Measurements from ENCODE around the gene ITGA2B. TPM values are rescaled to one million over a fixed set of nuclear protein-coding genes. Genes with fewer than 3 reads are reported as not detected.
"Not testable (repeated sequence)": the region's sequence is repeated elsewhere in the genome, so short reads cannot be mapped to it uniquely, and the experiment has no call there.

Gene ITGA2B
- total RNA-seq, 1 experiment from 2014 or later = 0.46 TPM

DNA sequence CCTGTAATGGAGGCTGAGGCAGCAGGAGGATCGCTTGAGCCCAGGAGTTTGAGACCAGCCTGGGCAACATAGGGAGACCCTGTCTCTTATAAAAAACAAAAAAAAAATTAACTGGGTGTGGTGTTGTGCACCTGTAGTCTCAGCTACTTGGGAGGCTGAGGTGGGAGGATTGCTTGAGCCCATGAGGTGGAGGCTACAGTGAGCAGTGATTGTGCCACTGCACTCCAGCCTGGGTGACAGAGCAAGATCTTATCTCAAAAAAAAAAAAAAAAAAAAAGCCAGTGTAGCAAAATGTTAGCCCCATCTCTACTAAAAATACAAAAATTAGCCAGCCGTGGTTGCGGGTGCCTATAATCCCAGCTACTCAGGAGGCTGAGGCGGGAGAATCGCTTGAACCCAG lies 59.2 kb downstream of the ITGA2B start:
- not testable (repeated sequence) for DNase-seq (ENCODE audit: low read depth)

DNA sequence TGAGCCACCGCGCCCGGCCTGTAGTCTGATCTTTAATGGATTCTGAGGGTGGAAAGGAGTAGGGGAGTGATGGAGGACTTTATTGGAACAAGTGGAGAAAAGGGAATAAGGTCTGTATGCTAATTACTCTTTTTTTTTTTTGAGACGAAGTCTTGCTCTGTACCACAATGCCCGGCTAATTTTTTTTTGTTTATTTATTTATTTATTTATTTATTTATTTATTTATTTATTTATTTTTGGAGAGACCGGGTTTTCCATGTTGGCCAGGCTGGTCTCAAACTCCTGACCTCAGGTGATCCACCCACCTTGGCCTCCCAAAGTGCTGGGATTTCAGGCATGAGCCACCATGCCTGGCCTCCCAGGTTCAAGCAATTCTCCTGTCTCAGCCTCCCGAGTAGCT lies 59.9 kb downstream of the ITGA2B start:
- DNase-seq (ENCODE audit: low read depth) = not testable (repeated sequence)

DNA sequence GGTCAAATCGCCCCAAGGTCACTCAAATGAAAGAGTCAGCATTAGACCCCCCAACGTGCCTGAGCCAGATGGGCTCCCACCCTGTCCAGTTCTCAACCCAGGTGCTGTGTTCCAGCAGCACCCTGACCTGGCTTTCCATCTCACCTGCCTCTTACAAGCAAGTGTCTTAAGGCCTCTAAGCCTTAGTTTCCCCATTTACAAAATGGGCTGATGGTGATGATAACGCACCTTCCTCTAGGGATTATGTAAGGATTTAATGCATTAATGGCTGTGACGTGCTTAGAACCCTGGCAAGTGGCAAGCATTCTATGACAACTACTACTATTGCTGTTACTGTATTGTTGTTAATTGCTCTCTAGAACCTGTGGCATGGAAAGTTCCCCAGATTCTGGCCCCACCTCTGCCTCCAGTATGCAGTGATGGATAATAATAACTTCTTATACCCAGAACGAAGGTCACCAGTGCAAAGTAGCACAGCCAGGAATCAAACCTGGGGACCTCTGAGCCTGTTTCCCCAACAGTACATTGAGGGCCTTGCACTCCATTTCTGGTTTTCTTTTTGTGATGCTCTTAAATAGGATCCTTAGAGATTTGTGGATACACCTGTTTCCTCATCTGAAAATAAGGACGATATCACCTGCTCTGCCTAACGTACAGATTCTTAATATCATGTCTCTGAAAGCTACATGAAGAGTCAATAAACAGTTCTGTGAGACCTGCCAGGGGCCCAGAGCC lies 61.6 kb downstream of the ITGA2B start:
- no peak for DNase-seq (ENCODE audit: low read depth)

DNA sequence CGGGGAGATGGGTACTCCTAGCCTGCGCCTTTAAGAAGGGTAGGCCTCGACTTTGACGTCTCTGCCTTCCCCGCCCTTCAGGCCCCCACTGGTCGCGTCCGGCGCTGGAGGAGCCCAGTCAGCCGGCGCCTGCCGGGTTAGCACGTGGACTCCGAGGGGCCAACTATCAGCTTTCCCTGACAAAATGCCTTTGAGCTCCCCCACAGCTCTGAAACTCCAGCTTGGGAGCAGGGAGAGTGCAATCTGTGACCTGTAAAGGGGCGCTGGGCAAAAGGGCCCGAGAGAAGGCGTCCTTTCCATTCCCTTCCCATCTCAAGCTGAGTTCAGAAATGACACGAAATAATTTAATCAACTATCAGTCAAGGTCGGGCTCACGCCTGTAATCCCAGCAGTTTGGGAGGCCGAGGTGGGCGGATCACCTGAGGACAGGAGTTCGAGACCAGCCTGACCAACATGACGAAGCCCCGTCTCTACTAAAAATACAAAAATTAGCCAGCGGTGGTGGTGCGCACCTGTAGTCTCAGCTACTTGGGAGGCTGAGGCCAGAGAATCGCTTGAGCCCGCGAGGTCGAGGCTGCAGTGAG lies 62.5 kb downstream of the ITGA2B start:
- DNase-seq (ENCODE audit: low read depth) = peak; percentile 93

DNA sequence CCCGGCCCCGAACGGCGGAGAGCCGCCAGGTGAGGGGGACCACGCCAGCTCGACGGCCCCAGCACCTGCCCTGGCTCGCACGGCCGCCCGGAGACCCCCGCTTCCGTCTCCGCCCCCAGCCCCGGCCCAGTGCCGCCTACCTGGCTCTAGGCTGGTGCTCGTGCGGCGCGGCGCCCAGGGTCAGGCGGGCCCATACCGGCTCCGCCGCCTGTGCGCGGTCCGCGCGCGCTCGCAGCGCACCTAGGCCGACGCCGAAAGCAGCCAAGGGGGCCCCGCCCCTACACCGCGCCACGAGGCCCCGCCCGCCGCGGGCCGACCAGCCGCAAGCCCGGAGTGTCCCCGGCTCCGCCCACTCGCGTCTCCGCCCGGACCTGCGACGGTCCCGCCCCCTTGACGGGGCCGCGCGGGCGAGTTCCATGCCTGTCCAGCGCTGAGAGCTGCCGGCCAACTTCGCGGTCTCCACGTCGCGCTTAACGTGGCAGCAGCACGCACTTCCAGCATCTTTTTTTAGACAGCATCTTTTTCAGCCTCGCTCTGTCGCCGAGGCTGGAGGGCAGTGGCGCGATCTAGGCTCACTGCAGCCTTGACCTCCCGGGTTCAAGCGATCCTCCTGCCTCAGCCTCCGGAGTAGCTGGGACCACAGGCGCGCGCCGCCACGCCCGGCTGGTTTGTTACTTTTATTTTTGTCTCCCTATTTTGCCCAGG lies 64.7 kb downstream of the ITGA2B start, which contains the start of gene SLC25A39:
TSS of gene SLC25A39 (minus strand) at position 253 of the 705 bp plus-strand sequence. CDS start 1,261 bp downstream, outside the sequence.
- DNase-seq (ENCODE audit: low read depth) = peak; percentile 92

DNA sequence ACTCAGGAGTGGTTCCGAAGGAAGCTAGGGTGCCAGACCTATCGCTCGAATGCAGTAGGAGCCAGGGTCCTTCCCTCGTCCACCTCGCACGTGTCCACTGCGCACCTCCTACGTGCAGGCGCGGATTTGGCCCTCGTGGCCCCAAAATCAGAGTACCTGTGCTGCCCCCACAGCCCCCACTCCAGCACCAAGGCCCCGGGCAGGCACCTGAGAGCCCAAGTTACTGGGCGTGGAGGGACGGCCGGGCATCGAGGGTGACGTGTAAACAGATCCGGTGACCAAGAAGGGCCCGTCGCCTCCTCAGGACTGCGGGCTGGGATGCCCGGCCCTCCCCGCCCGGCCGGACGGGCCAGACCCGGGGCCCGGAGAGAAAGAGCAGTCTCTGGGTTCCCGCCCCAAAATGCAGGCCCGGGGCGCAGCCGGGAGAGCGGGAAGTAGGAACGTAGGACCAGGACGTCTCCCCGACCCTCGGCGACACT lies 65.3 kb downstream of the ITGA2B start:
- DNase-seq (ENCODE audit: low read depth) = no peak

DNA sequence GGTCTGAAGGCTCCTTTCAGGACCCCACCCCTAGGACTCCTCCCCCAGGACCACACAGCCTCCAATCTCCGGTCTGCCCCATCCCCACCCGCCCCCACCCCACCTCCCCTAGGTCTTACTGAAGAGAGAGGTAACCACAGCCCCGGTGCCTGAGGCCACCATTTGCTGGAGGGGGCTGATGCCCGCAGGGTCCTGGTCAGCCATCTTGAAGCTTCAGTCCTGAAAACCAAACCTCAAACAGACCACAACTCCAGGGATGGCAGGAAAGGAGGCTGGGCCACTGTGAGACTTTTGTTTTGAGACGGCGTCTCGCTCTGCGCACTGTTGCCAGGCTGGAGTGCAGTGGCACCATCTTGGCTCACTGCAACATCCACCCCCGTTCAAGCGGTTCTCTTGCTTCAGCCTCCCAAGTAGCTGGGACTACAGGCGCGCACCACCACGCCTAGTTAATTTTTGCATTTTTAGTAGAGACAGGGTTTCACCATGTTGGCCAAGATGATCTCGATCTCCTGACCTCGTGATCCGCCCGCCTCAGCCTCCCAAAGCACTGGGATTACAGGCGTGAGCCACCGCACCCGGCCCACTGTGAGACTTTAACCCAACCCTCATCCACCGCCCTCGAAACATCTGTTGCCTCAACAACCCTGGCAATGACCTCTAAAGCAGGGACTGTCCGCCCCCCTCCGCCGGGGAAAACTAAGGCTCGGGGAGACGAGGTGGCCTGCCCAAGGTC lies 65.9 kb downstream of the ITGA2B start:
- DNase-seq (ENCODE audit: low read depth) = no peak

DNA sequence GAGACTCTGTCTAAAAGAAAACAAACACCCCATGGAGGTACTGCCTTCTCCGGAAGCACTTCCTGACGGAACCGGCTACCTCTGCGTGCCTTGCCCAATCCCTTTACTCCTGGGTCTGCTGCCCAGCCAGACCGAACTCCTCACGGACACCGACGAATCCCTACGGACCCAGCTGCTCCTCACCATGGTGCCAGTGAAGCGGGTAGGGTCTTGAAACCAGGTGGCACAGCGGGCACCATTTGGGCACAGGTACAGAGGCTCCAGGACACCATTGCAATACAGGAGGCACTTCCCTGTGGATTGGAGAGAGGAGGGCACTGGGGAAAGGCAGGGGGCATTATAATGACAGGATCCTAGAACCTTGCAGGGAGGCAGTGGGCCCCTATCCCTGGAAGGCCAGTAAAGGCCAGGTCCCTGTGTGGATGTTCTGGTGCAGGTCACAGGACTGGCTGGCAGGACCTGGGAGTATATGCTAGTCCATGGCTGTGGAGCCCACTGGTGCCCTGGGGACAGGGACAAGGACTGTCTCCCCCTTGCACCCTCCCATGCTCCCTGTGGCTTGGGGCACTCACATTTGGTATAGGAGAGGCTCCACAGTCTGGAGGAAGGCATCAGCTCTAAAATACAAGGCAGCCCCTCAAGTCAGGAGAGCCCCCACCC lies 67.1 kb downstream of the ITGA2B start:
- no peak for DNase-seq (ENCODE audit: low read depth)

Other genes with a start within 250 kb of the ITGA2B start
- gene HROB, start 247.7 kb downstream of the ITGA2B start, total RNA-seq (2014; rRNA removed; shearing (Covaris generic)) = 4.3 and 7.9 TPM in 2 replicates
- not detected in 2 replicates for gene ASB16, start 218.9 kb downstream of the ITGA2B start, total RNA-seq (2014; rRNA removed; shearing (Covaris generic))
- 7.0 and 9.2 TPM in 2 replicates for gene TMUB2, start 202.7 kb downstream of the ITGA2B start, total RNA-seq (2014; rRNA removed; shearing (Covaris generic))
- gene ATXN7L3, start 189.8 kb downstream of the ITGA2B start, total RNA-seq (2014; rRNA removed; shearing (Covaris generic)) = 23.6 and 41.2 TPM in 2 replicates
- 57.9 and 74.4 TPM in 2 replicates for gene UBTF, start 170.0 kb downstream of the ITGA2B start, total RNA-seq (2014; rRNA removed; shearing (Covaris generic))
- not detected in 2 replicates for gene SLC4A1, start 121.5 kb downstream of the ITGA2B start, total RNA-seq (2014; rRNA removed; shearing (Covaris generic))
- gene RUNDC3A, start 81.0 kb downstream of the ITGA2B start, total RNA-seq (2014; rRNA removed; shearing (Covaris generic)) = 0.69 TPM in 1 of 2 replicates, not detected in the other
- gene SLC25A39, start 64.8 kb downstream of the ITGA2B start, total RNA-seq (2014; rRNA removed; shearing (Covaris generic)) = 65.6 and 89.0 TPM in 2 replicates
- gene GRN, start 44.3 kb downstream of the ITGA2B start, total RNA-seq (2014; rRNA removed; shearing (Covaris generic)) = 63.0 and 84.5 TPM in 2 replicates
- gene FAM171A2, start 25.8 kb downstream of the ITGA2B start, total RNA-seq (2014; rRNA removed; shearing (Covaris generic)) = 3.0 and 3.4 TPM in 2 replicates
- 6.3 and 7.7 TPM in 2 replicates for gene GPATCH8, start 113.8 kb upstream of the ITGA2B start, total RNA-seq (2014; rRNA removed; shearing (Covaris generic))
- gene FZD2, start 167.8 kb upstream of the ITGA2B start, total RNA-seq (2014; rRNA removed; shearing (Covaris generic)) = 4.6 and 5.5 TPM in 2 replicates

All from Daoy (cell line).